Kidney (tissue), 14 donors: ENCODE results near the gene GPRC5C. TPM values are rescaled to one million over a fixed set of nuclear protein-coding genes. Genes with fewer than 3 reads are reported as not detected.

Experiments
- DNase-seq, 5 donors: peaks; one replicate each; pipeline ENCODE4 v3.0.0-alpha.2; 2013 to 2020
- FAIRE-seq: peaks from 2 replicates; lab custom pipeline; 2012; peaks lifted over from hg19 to GRCh38; lab: Jason Lieb, UNC
- H3K27ac ChIP-seq, 2 donors: one replicate each; pipeline ENCODE4 v1.7.0; 2013; ENCODE audit warnings: low read depth in 2 of 2, low read length in 2 of 2, inconsistent platforms in 1 of 2
- H3K27me3 ChIP-seq: one replicate; pipeline ENCODE4 v1.7.1; 2013; ENCODE audit warnings: low read length, inconsistent platforms; ENCODE audit not compliant: control insufficient read depth, insufficient read depth
- H3K36me3 ChIP-seq, 3 donors: one replicate each; pipeline versions ENCODE4 v1.7.0 to v1.7.1; 2013; ENCODE audit warnings: low read length in 3 of 3, control low read depth in 1 of 3, inconsistent platforms in 1 of 3; ENCODE audit not compliant: insufficient read depth in 3 of 3, control insufficient read depth in 2 of 3
- H3K4me1 ChIP-seq, 3 donors: one replicate each; pipeline versions ENCODE4 v1.7.0 to v1.7.1; 2013; ENCODE audit warnings: low read length in 3 of 3, inconsistent platforms in 1 of 3, low read depth in 1 of 3; ENCODE audit not compliant: control insufficient read depth in 2 of 3, insufficient read depth in 2 of 3
- H3K4me3 ChIP-seq, 3 donors: one replicate each; pipeline versions ENCODE4 v1.7.0 to v1.8.1; 2013; ENCODE audit warnings: low read length in 3 of 3, control low read depth in 1 of 3, inconsistent platforms in 1 of 3
- H3K9ac ChIP-seq, 3 donors: one replicate each; pipeline versions ENCODE4 v1.7.0 to v1.7.1; 2013; ENCODE audit warnings: low read length in 3 of 3, control low read depth in 1 of 3, inconsistent platforms in 1 of 3
- H3K9me3 ChIP-seq, 3 donors: one replicate each; pipeline versions ENCODE4 v1.7.0 to v1.7.1; 2013; ENCODE audit warnings: low read length in 3 of 3, control low read depth in 1 of 3, inconsistent platforms in 1 of 3; ENCODE audit not compliant: control insufficient read depth in 2 of 3, insufficient read depth in 1 of 3
- intact Hi-C: fragments of 100-400 bp; cut with DNase I; formaldehyde crosslinking; loops from one replicate; pipeline ENCODE4 v1.11.1; 2022
- polyA plus RNA-seq: library from polyadenylated mRNA; stranded (reverse); fragments of 350-450 nt; fragmentation: Illumina TruSeq; extraction: RNeasy Lipid Tissue Mini Kit (QIAGEN cat#74804); gene quantifications from one replicate; pipeline ENCODE4 v1.2.3, GENCODE V29; 2014; ENCODE audit warnings: low read depth, low replicate concordance; ENCODE audit not compliant: insufficient read depth
- total RNA-seq: library from RNA; stranded (reverse); fragmentation: NEBNext Ultra II Directional; extraction: Animal tissue kit (Norgen Biotek cat#: 25700); gene quantifications from one replicate; pipeline ENCODE4 v1.2.1, GENCODE V29; 2021
- TF ChIP-seq, protein P1 (sequence below): IDR thresholded peaks from 3 replicates; pipeline ENCODE4 v1.5.1; 2012; ENCODE audit warnings: mild to moderate bottlenecking, moderate library complexity, borderline replicate concordance; ENCODE audit not compliant: insufficient read depth; ENCODE audit errors: extremely low read depth
- donor health status: control.
- donor health status: control.
- donor health status: control.
- donor health status: control.
- donor health status: control.
- donor health status: DM: yes; HTN: yes; CAD: no.
- donor health status: Normal renal cell carcinoma (clear cell type).

Gene GPRC5C
- total and polyA plus RNA-seq, 2 donors from 2014 or later = 242 to 358 TPM

DNA sequence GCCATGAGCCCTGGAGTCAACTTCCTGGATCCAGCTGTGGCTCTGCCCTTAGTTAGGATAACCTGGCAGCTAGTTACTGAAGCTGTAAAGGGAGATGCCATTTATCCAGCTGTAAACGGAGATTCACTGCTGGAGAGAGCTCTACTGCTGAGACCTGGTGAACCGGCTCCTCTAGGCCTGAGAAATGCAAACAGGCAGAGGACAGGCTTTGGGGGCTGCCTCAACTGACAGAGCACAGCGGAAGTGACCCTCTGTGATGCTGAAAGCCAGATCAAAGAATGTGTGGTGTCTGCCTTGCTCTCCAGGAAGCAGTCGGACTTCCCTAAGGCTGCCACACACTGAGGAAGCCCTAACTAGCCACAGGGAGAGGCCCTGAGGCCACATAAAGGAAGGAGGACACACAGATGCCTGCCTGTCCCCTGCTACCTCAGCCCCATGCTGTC is 21.9 kb upstream of the GPRC5C start:
- Histone ChIP-seq H3K4me3 (no peak overlapping the region), H3K4me1 (no peaks in the 10 kb centered on the region), H3K36me3 (no peaks in the 10 kb centered on the region), H3K9me3 (no peaks in the 10 kb centered on the region), H3K27me3 (no peaks in the 10 kb centered on the region), H3K27ac (no peak overlapping the region), H3K9ac (no peak overlapping the region)
- intact Hi-C loops = no loop called here
- DNase-seq (no peak), FAIRE-seq (no peak)
- TF ChIP-seq, protein P1, sequence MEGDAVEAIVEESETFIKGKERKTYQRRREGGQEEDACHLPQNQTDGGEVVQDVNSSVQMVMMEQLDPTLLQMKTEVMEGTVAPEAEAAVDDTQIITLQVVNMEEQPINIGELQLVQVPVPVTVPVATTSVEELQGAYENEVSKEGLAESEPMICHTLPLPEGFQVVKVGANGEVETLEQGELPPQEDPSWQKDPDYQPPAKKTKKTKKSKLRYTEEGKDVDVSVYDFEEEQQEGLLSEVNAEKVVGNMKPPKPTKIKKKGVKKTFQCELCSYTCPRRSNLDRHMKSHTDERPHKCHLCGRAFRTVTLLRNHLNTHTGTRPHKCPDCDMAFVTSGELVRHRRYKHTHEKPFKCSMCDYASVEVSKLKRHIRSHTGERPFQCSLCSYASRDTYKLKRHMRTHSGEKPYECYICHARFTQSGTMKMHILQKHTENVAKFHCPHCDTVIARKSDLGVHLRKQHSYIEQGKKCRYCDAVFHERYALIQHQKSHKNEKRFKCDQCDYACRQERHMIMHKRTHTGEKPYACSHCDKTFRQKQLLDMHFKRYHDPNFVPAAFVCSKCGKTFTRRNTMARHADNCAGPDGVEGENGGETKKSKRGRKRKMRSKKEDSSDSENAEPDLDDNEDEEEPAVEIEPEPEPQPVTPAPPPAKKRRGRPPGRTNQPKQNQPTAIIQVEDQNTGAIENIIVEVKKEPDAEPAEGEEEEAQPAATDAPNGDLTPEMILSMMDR = no peak

GRCh38 chr17:74412581-74412980 is 19.3 kb upstream of the GPRC5C start:
- H3K27me3 ChIP-seq = no peaks in the 10 kb centered on the region
- FAIRE-seq (no peak), DNase-seq (no peak)
- TF ChIP-seq, protein P1 = no peak
- no peak overlapping the region for H3K9ac ChIP-seq
- H3K36me3 ChIP-seq = no peaks in the 10 kb centered on the region
- H3K4me1 ChIP-seq = peaks cover 0 to 4% (median 3%) of the 10 kb centered on the region in 3 donors
- H3K9me3 ChIP-seq = no peaks in the 10 kb centered on the region
- intact Hi-C loops = no loop called here
- no peak overlapping the region for H3K27ac ChIP-seq
- no peak overlapping the region for H3K4me3 ChIP-seq

DNA sequence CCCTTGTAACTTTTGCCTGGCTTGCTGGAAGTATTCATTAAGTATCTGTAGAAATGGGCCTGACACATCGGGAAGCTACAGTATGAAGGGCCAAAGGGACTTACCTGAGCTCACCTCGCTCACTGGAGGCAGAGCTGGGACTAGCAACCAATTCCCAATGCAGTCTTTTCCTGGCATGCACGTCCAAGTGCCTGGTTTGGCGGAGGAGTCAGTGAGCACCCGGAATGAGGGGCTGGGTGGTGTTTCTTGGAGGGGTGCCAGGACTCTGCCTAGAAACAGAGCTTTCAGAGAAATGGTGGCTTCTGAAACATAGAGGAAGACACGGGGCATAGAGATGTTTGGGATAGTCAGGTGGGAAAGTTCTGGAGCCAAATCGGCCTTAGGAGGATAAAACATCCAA is 18.4 kb upstream of the GPRC5C start:
- Histone ChIP-seq H3K27ac (no peak overlapping the region), H3K27me3 (no peaks in the 10 kb centered on the region), H3K4me1 (peaks cover 0 to 6% (median 4%) of the 10 kb centered on the region in 3 donors), H3K4me3 (no peak overlapping the region), H3K36me3 (no peaks in the 10 kb centered on the region), H3K9me3 (no peaks in the 10 kb centered on the region), H3K9ac (no peak overlapping the region)
- peak in 1 of 5 donors; percentile 77 for DNase-seq
- no peak for FAIRE-seq
- intact Hi-C loops = no loop called here
- TF ChIP-seq, protein P1 = no peak

DNA sequence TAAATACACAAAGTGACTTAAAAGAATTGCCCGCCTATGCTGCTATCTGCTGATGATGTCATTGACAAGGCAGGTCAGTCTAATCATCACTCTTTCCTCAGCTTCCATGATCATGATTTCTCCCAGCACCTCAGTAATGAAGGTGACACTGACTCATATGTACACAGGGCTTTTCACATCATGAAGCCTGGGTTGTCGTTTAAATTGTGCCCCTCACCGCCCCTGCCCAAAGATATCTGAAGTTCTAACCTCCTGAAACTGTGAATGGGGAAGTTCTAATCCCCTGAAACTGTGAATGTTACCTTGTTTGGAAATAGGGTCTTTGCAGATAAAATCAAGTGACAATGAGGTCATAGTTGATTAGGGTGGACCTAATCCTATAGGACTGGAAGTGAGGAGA is 17.4 kb upstream of the GPRC5C start:
- FAIRE-seq (no peak), DNase-seq (no peak)
- Histone ChIP-seq H3K27ac (no peak overlapping the region), H3K27me3 (no peaks in the 10 kb centered on the region), H3K36me3 (no peaks in the 10 kb centered on the region), H3K9me3 (no peaks in the 10 kb centered on the region), H3K4me3 (no peak overlapping the region), H3K9ac (no peak overlapping the region), H3K4me1 (peaks cover 0 to 6% (median 4%) of the 10 kb centered on the region in 3 donors)
- intact Hi-C loops = no loop called here
- TF ChIP-seq, protein P1 = no peak
